Activated T-helper 1 cell treated with anti-CD3 and anti-CD28 coated beads, Interleukin-12 subunit alpha, Interleukin-12 subunit beta, Interleukin-2, Interleukin-4 antibody, amounts not matched to agents 30 ng/mL and 10 ng/mL and 1 ng/mL, durations not matched to agents 14 hours and 24 hours and 36 hours (primary cell): ENCODE data around the gene LIMK2. TPM values are rescaled to one million over a fixed set of nuclear protein-coding genes. Genes with fewer than 3 reads are reported as not detected.
A peak's percentile ranks its signal among the peaks of the same experiment; 100 is the strongest.

ENCODE experiments used
- DNase-seq: peaks from one replicate; pipeline ENCODE4 v3.0.0; 2021; ENCODE audit warnings: low spot score
- H3K27ac Mint-ChIP-seq: one replicate; pipeline ENCODE4 v1.8.0; 2021; ENCODE audit warnings: mild to moderate bottlenecking, mixed read lengths
- H3K27me3 Mint-ChIP-seq: one replicate; pipeline ENCODE4 v1.8.0; 2022; ENCODE audit warnings: mild to moderate bottlenecking, moderate library complexity, mixed read lengths; ENCODE audit not compliant: insufficient read depth
- H3K36me3 Mint-ChIP-seq: one replicate; pipeline ENCODE4 v1.8.0; 2021; ENCODE audit warnings: low read depth, mixed read lengths
- H3K4me1 Mint-ChIP-seq: one replicate; pipeline ENCODE4 v1.8.0; 2021; ENCODE audit warnings: low read depth, mixed read lengths
- H3K4me3 Mint-ChIP-seq: one replicate; pipeline ENCODE4 v1.8.0; 2021; ENCODE audit warnings: mild to moderate bottlenecking, moderate library complexity, mixed read lengths
- H3K9me3 Mint-ChIP-seq: one replicate; pipeline ENCODE4 v1.8.0; 2021; ENCODE audit warnings: mixed read lengths
- intact Hi-C: fragments of 100-400 bp; cut with micrococcal nuclease; formaldehyde crosslinking; loops from one replicate; pipeline ENCODE4 v1.15.1; 2024
- total RNA-seq: library from RNA; stranded (reverse); gene quantifications from 2 replicates; pipeline ENCODE4 v1.2.3, GENCODE V29; 2022

LIMK2 gene
- total RNA-seq, 1 donor from 2014 or later = 39.8 TPM

GRCh38 chr22:31248965-31249958 lies 37.2 kb downstream of the LIMK2 start:
- Mint-ChIP-seq H3K4me3 (no peak overlapping the region), H3K36me3 (no peaks in the 10 kb centered on the region), H3K9me3 (no peaks in the 10 kb centered on the region), H3K27ac (no peak overlapping the region), H3K27me3 (no peaks in the 10 kb centered on the region), H3K4me1 (peaks cover 28% of the 10 kb centered on the region)
- intact Hi-C loops = loop anchor here (1.0 kb wide), 1 partner anchor 37 kb away; no protein-coding TSS in a partner anchor
- no peak for DNase-seq

- H3K27me3 Mint-ChIP-seq = no peaks in the 10 kb centered on the region
- no peak for DNase-seq
- no peaks in the 10 kb centered on the region for H3K9me3 Mint-ChIP-seq
- H3K36me3 Mint-ChIP-seq = no peaks in the 10 kb centered on the region
- H3K27ac Mint-ChIP-seq = no peak overlapping the region
- peaks cover 33% of the 10 kb centered on the region for H3K4me1 Mint-ChIP-seq
- intact Hi-C loops = no loop called here
- no peak overlapping the region for H3K4me3 Mint-ChIP-seq
Measured at GRCh38 chr22:31250740-31251600, 38.9 kb downstream of the LIMK2 start.

DNA sequence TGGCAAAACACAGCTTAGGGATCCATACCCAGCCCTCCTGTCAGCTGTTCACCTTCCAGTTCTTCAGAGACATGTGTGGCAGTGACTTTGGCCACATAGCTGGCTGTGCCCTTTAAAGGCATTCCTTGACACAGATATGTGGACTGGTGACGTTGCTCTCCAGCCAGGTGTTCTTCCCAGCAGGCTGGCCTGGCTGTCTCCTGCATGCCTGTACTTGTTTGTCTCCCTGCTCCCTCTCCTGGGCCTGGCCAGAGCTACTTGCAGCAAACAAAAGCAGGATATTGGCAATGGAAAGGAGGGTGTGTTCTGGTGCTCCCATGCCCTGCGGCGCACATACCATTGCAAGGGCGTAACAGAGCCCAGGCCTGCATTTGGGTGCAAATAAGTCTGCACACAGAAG lies 41.9 kb downstream of the LIMK2 start:
- no peak for DNase-seq
- peaks cover 6% of the 10 kb centered on the region for H3K36me3 Mint-ChIP-seq
- no peak overlapping the region for H3K4me3 Mint-ChIP-seq
- no peaks in the 10 kb centered on the region for H3K9me3 Mint-ChIP-seq
- H3K27ac Mint-ChIP-seq = no peak overlapping the region
- no peaks in the 10 kb centered on the region for H3K27me3 Mint-ChIP-seq
- peaks cover 18% of the 10 kb centered on the region for H3K4me1 Mint-ChIP-seq
- intact Hi-C loops = no loop called here

GRCh38 chr22:31259798-31260473 lies 47.8 kb downstream of the LIMK2 start:
- peak overlapping the region; percentile 1 for H3K27ac Mint-ChIP-seq
- DNase-seq = no peak
- H3K27me3 Mint-ChIP-seq = no peaks in the 10 kb centered on the region
- H3K4me3 Mint-ChIP-seq = no peak overlapping the region
- H3K4me1 Mint-ChIP-seq = peaks cover 8% of the 10 kb centered on the region
- intact Hi-C loops = no loop called here
- H3K36me3 Mint-ChIP-seq = peaks cover 24% of the 10 kb centered on the region
- H3K9me3 Mint-ChIP-seq = no peaks in the 10 kb centered on the region

- no peak overlapping the region for H3K4me3 Mint-ChIP-seq
- no peak for DNase-seq
- intact Hi-C loops = no loop called here
- no peaks in the 10 kb centered on the region for H3K9me3 Mint-ChIP-seq
- no peaks in the 10 kb centered on the region for H3K27me3 Mint-ChIP-seq
- peak overlapping the region; percentile 55 for H3K27ac Mint-ChIP-seq
- peaks cover 24% of the 10 kb centered on the region for H3K36me3 Mint-ChIP-seq
- peaks cover 3% of the 10 kb centered on the region for H3K4me1 Mint-ChIP-seq
Measured at GRCh38 chr22:31260474-31260856, 48.4 kb downstream of the LIMK2 start.

- Mint-ChIP-seq H3K4me3 (no peak overlapping the region), H3K4me1 (no peaks in the 10 kb centered on the region), H3K27me3 (no peaks in the 10 kb centered on the region), H3K27ac (no peak overlapping the region), H3K9me3 (no peaks in the 10 kb centered on the region), H3K36me3 (peaks cover 37% of the 10 kb centered on the region)
- intact Hi-C loops = no loop called here
- DNase-seq = no peak
Measured at GRCh38 chr22:31262312-31263133, 50.4 kb downstream of the LIMK2 start.

DNA sequence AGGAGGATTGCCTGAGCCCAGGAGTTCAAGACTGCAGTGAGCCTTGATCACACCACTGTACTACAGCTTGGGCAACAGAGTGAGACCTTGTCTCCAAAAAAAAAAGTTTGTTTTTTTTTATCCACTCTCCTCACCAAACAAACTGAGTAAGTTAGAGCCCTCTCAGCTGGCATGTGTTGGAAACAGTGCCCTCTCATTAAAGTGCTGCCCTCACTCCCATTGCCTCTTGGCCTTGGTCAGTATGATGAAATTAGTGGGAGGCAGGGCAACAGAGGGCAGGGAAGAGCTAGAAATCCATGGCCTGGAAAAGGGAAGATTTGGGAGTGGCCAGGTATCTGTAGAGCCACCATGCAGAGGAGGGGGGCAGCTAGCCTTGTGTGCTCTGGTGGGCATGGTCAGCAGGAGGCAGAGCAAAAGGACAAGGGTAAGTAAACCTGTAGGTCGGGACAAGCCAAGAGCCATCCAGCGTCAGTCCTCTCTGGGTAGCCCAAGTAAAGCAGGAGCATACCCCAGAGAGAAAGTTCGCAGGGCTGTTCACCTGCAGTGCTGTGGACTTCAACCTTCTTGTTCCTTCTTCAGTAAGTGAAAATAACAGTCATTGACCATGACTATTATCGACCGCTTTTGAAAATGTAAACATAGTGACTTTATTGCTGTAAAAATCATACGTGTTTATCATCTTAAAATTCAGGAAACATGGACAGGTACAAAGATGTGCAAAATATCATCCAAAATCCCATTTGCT lies 52.0 kb downstream of the LIMK2 start:
- no peaks in the 10 kb centered on the region for H3K4me1 Mint-ChIP-seq
- no peaks in the 10 kb centered on the region for H3K9me3 Mint-ChIP-seq
- intact Hi-C loops = no loop called here
- no peak overlapping the region for H3K27ac Mint-ChIP-seq
- DNase-seq = no peak
- no peaks in the 10 kb centered on the region for H3K27me3 Mint-ChIP-seq
- peaks cover 43% of the 10 kb centered on the region for H3K36me3 Mint-ChIP-seq
- no peak overlapping the region for H3K4me3 Mint-ChIP-seq

- H3K4me3 Mint-ChIP-seq = no peak overlapping the region
- intact Hi-C loops = no loop called here
- DNase-seq = no peak
- H3K9me3 Mint-ChIP-seq = no peaks in the 10 kb centered on the region
- peaks cover 10% of the 10 kb centered on the region for H3K4me1 Mint-ChIP-seq
- H3K27ac Mint-ChIP-seq = no peak overlapping the region
- H3K36me3 Mint-ChIP-seq = peaks cover 37% of the 10 kb centered on the region
- no peaks in the 10 kb centered on the region for H3K27me3 Mint-ChIP-seq
Measured at GRCh38 chr22:31268281-31268680, 56.2 kb downstream of the LIMK2 start.

DNA sequence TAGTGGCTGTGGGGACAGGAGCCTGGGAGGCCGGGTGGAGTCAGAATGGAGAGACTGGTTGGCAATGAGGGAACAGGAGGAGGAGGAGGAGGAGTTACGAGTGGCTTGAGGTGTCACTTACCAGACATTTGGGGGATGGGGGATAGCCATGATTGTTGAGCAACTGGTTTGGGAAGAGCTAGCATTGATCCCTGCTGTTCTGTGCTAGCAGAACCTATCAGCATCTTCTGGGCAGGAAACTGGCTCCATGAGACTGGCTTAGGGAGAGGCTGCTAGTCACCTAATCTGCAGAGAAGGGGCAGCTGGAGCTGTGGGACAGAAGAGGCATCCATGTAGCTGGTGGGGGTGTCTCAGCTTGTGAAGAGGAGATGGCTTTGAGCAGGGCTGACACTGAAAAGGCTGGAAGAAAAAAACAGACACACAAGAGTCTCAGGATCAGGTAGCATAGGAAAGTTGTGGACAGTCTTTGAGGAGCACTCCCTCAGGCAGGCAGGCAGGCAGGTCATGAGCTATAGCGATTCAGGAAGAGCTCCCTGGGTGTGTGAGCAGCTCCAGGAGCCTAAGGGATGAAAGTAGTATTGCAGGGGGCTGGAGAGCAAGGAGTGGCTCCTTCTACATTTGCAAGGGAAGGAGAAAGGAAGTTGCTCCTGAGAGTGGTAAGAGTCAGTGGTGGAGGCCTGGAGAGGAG lies 57.9 kb downstream of the LIMK2 start:
- H3K9me3 Mint-ChIP-seq = no peaks in the 10 kb centered on the region
- no peak overlapping the region for H3K4me3 Mint-ChIP-seq
- intact Hi-C loops = no loop called here
- H3K4me1 Mint-ChIP-seq = peaks cover 10% of the 10 kb centered on the region
- DNase-seq = no peak
- H3K27me3 Mint-ChIP-seq = no peaks in the 10 kb centered on the region
- H3K36me3 Mint-ChIP-seq = peaks cover 41% of the 10 kb centered on the region
- H3K27ac Mint-ChIP-seq = peak overlapping the region; percentile 64

- Mint-ChIP-seq H3K27ac (no peak overlapping the region), H3K4me3 (no peak overlapping the region), H3K9me3 (no peaks in the 10 kb centered on the region), H3K27me3 (no peaks in the 10 kb centered on the region), H3K4me1 (peaks cover 10% of the 10 kb centered on the region), H3K36me3 (peaks cover 36% of the 10 kb centered on the region)
- DNase-seq = no peak
- intact Hi-C loops = no loop called here
Measured at GRCh38 chr22:31271026-31271425, 58.9 kb downstream of the LIMK2 start.

DNA sequence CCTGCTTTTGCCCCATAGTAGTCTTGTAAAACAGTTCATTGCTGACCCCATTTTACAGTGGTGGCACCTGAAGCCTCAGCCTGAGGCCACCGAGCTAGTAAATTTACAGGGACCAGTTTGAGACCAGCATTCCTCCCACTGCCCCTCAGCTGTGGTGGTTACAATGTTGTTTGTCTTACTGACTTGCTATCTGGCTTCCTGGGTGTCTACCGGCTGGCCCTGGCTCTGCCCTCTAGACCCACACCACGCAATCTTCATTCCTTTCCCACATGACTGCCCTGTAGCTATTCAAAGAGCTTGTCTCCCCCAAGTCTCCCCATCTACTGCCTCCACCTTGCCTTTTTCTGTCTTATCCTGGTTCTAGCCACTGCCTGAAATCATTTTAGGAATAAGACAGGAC lies 59.4 kb downstream of the LIMK2 start:
- intact Hi-C loops = no loop called here
- no peak for DNase-seq
- H3K36me3 Mint-ChIP-seq = peaks cover 37% of the 10 kb centered on the region

More for the DNA sequence above, 59.4 kb downstream of the LIMK2 start:
- Mint-ChIP-seq H3K27me3 (no peaks in the 10 kb centered on the region), H3K4me1 (peaks cover 10% of the 10 kb centered on the region), H3K4me3 (no peak overlapping the region), H3K9me3 (no peaks in the 10 kb centered on the region), H3K27ac (peak overlapping the region; percentile 34)
